Measurements from ENCODE around the gene LRRC45.

LRRC45 gene

GRCh38 chr17:82017612-82018151 lies 5.4 kb upstream of the LRRC45 start:
- H3K4me3 ChIP-seq (ENCODE audit: low read depth, low read length), result no peak overlapping the region
- no peak for TF ChIP-seq CTCF (IDR thresholded peaks at IDR 0.05; ENCODE audit: low read depth, low read length)

- no peak overlapping the region for H3K4me3 ChIP-seq (ENCODE audit: low read depth, low read length)
- TF ChIP-seq CTCF (IDR thresholded peaks at IDR 0.05; ENCODE audit: low read depth, low read length), result no peak
Observed at GRCh38 chr17:82018152-82018988, 4.7 kb upstream of the LRRC45 start.

GRCh38 chr17:82018989-82019689 lies 4.0 kb upstream of the LRRC45 start:
- no peak for TF ChIP-seq CTCF (IDR thresholded peaks at IDR 0.05; ENCODE audit: low read depth, low read length)
- H3K4me3 ChIP-seq (ENCODE audit: low read depth, low read length), result no peak overlapping the region

GRCh38 chr17:82019690-82020571 lies 3.2 kb upstream of the LRRC45 start:
- H3K4me3 ChIP-seq (ENCODE audit: low read depth, low read length), result no peak overlapping the region
- peak; percentile 74 for TF ChIP-seq CTCF (IDR thresholded peaks at IDR 0.05; ENCODE audit: low read depth, low read length)

- no peak for TF ChIP-seq CTCF (IDR thresholded peaks at IDR 0.05; ENCODE audit: low read depth, low read length)
- H3K4me3 ChIP-seq (ENCODE audit: low read depth, low read length), result no peak overlapping the region
Observed at GRCh38 chr17:82020572-82021106, 2.5 kb upstream of the LRRC45 start.

- TF ChIP-seq CTCF (IDR thresholded peaks at IDR 0.05; ENCODE audit: low read depth, low read length), result peak; percentile 77; the same call in 1 of the 2 replicates
- peak overlapping the region; percentile 85 for H3K4me3 ChIP-seq (ENCODE audit: low read depth, low read length)
Observed at GRCh38 chr17:82021107-82021899, 1.8 kb upstream of the LRRC45 start.

All from WI38 (cell line).